Activated CD4-positive, alpha-beta T cell treated with anti-CD3 and anti-CD28 coated beads, Interleukin-2, amount 10 ng/mL, durations not matched to agents 24 days and 14 days (primary cell): ENCODE results near the gene NCR3LG1. TPM values are rescaled to one million over a fixed set of nuclear protein-coding genes. Genes with fewer than 3 reads are reported as not detected.
A peak's percentile ranks its signal among the peaks of the same experiment; 100 is the strongest.

ENCODE experiments used
- DNase-seq: peaks from one replicate; pipeline ENCODE4 v3.0.0; 2022
- H3K27ac Mint-ChIP-seq: one replicate; pipeline ENCODE4 v1.8.0; 2022; ENCODE audit warnings: mild to moderate bottlenecking, mixed read lengths
- H3K27me3 Mint-ChIP-seq: one replicate; pipeline ENCODE4 v1.8.0; 2022; ENCODE audit warnings: mixed read lengths
- H3K36me3 Mint-ChIP-seq: one replicate; pipeline ENCODE4 v1.8.0; 2022; ENCODE audit warnings: low read depth, mild to moderate bottlenecking, mixed read lengths
- H3K4me1 Mint-ChIP-seq: one replicate; pipeline ENCODE4 v1.8.0; 2021; ENCODE audit warnings: mixed read lengths
- H3K4me3 Mint-ChIP-seq: one replicate; pipeline ENCODE4 v1.8.0; 2022; ENCODE audit warnings: mild to moderate bottlenecking, moderate library complexity, mixed read lengths
- H3K9me3 Mint-ChIP-seq: one replicate; pipeline ENCODE4 v1.8.0; 2021; ENCODE audit warnings: mixed read lengths
- intact Hi-C: fragments of 100-400 bp; cut with micrococcal nuclease; formaldehyde crosslinking; loops from one replicate; pipeline ENCODE4 v1.15.1; 2023
- total RNA-seq: library from RNA; stranded (reverse); gene quantifications from 2 replicates; pipeline ENCODE4 v1.2.3, GENCODE V29; 2022

The NCR3LG1 gene
- total RNA-seq, 1 donor from 2014 or later: 4.5 TPM

- Mint-ChIP-seq H3K9me3 (no peaks in the 10 kb centered on the region), H3K4me3 (peak overlapping the region; percentile 46), H3K4me1 (peaks cover 6% of the 10 kb centered on the region), H3K27me3 (peaks cover 21% of the 10 kb centered on the region), H3K27ac (no peak overlapping the region), H3K36me3 (no peaks in the 10 kb centered on the region)
- DNase-seq: peak; percentile 52
- intact Hi-C loops: no loop called here
Observed at GRCh38 chr11:17391493-17392355, 40.1 kb downstream of the NCR3LG1 start.

GRCh38 chr11:17392872-17393271 lies 41.3 kb downstream of the NCR3LG1 start:
- Mint-ChIP-seq H3K4me1 (peaks cover 6% of the 10 kb centered on the region), H3K27me3 (peaks cover 16% of the 10 kb centered on the region)
- DNase-seq: no peak

GRCh38 chr11:17393472-17393871 lies 41.9 kb downstream of the NCR3LG1 start:
- Mint-ChIP-seq H3K4me3 (no peak overlapping the region), H3K27me3 (peaks cover 16% of the 10 kb centered on the region), H3K9me3 (no peaks in the 10 kb centered on the region), H3K4me1 (peaks cover 6% of the 10 kb centered on the region), H3K27ac (no peak overlapping the region), H3K36me3 (no peaks in the 10 kb centered on the region)
- DNase-seq: peak; percentile 51
- intact Hi-C loops: no loop called here

More at GRCh38 chr11:17392872-17393271, 41.3 kb downstream of the NCR3LG1 start:
- H3K4me3 Mint-ChIP-seq: no peak overlapping the region
- no peaks in the 10 kb centered on the region for H3K36me3 Mint-ChIP-seq
- intact Hi-C loops: no loop called here
- H3K9me3 Mint-ChIP-seq: no peaks in the 10 kb centered on the region
- no peak overlapping the region for H3K27ac Mint-ChIP-seq

- H3K27ac Mint-ChIP-seq: no peak overlapping the region
- intact Hi-C loops: no loop called here
- H3K9me3 Mint-ChIP-seq: no peaks in the 10 kb centered on the region
- no peak for DNase-seq
- H3K4me3 Mint-ChIP-seq: no peak overlapping the region
- peaks cover 19% of the 10 kb centered on the region for H3K27me3 Mint-ChIP-seq
- H3K4me1 Mint-ChIP-seq: peaks cover 3% of the 10 kb centered on the region
- no peaks in the 10 kb centered on the region for H3K36me3 Mint-ChIP-seq
Observed at GRCh38 chr11:17394743-17395390, 43.3 kb downstream of the NCR3LG1 start.

- no peak for DNase-seq
- H3K4me1 Mint-ChIP-seq: no peaks in the 10 kb centered on the region
- no peaks in the 10 kb centered on the region for H3K9me3 Mint-ChIP-seq
- no peak overlapping the region for H3K27ac Mint-ChIP-seq
- H3K36me3 Mint-ChIP-seq: no peaks in the 10 kb centered on the region
- intact Hi-C loops: no loop called here
- peaks cover 14% of the 10 kb centered on the region for H3K27me3 Mint-ChIP-seq
- no peak overlapping the region for H3K4me3 Mint-ChIP-seq
Observed at GRCh38 chr11:17395554-17395961, 44.0 kb downstream of the NCR3LG1 start.

- H3K27me3 Mint-ChIP-seq: peaks cover 14% of the 10 kb centered on the region
- H3K36me3 Mint-ChIP-seq: no peaks in the 10 kb centered on the region
- intact Hi-C loops: no loop called here
- H3K27ac Mint-ChIP-seq: no peak overlapping the region
- H3K4me3 Mint-ChIP-seq: no peak overlapping the region
- H3K9me3 Mint-ChIP-seq: no peaks in the 10 kb centered on the region
- no peaks in the 10 kb centered on the region for H3K4me1 Mint-ChIP-seq
- DNase-seq: peak; percentile 53
Observed at GRCh38 chr11:17395978-17396377, 44.4 kb downstream of the NCR3LG1 start.

- Mint-ChIP-seq H3K36me3 (no peaks in the 10 kb centered on the region), H3K27me3 (peaks cover 6% of the 10 kb centered on the region), H3K4me1 (no peaks in the 10 kb centered on the region), H3K27ac (no peak overlapping the region), H3K4me3 (no peak overlapping the region), H3K9me3 (no peaks in the 10 kb centered on the region)
- peak; percentile 52 for DNase-seq
- intact Hi-C loops: no loop called here
Observed at GRCh38 chr11:17396598-17397310, 45.2 kb downstream of the NCR3LG1 start.

GRCh38 chr11:17397311-17398002 lies 45.9 kb downstream of the NCR3LG1 start:
- H3K9me3 Mint-ChIP-seq: no peaks in the 10 kb centered on the region
- no peak for DNase-seq
- no peaks in the 10 kb centered on the region for H3K36me3 Mint-ChIP-seq
- no peaks in the 10 kb centered on the region for H3K4me1 Mint-ChIP-seq
- no peak overlapping the region for H3K27ac Mint-ChIP-seq
- no peak overlapping the region for H3K4me3 Mint-ChIP-seq
- intact Hi-C loops: no loop called here
- peaks cover 5% of the 10 kb centered on the region for H3K27me3 Mint-ChIP-seq

- Mint-ChIP-seq H3K27me3 (peaks cover 5% of the 10 kb centered on the region), H3K4me3 (no peak overlapping the region), H3K27ac (no peak overlapping the region), H3K4me1 (no peaks in the 10 kb centered on the region), H3K36me3 (no peaks in the 10 kb centered on the region), H3K9me3 (no peaks in the 10 kb centered on the region)
- intact Hi-C loops: no loop called here
- no peak for DNase-seq
Observed at GRCh38 chr11:17399236-17399635, 47.6 kb downstream of the NCR3LG1 start.

GRCh38 chr11:17400048-17400775 lies 48.6 kb downstream of the NCR3LG1 start:
- Mint-ChIP-seq H3K27ac (no peak overlapping the region), H3K27me3 (peaks cover 5% of the 10 kb centered on the region), H3K36me3 (no peaks in the 10 kb centered on the region), H3K9me3 (no peaks in the 10 kb centered on the region), H3K4me1 (no peaks in the 10 kb centered on the region), H3K4me3 (no peak overlapping the region)
- intact Hi-C loops: no loop called here
- no peak for DNase-seq

- Mint-ChIP-seq H3K4me1 (no peaks in the 10 kb centered on the region), H3K4me3 (no peak overlapping the region), H3K27me3 (peaks cover 5% of the 10 kb centered on the region), H3K9me3 (no peaks in the 10 kb centered on the region), H3K36me3 (no peaks in the 10 kb centered on the region), H3K27ac (no peak overlapping the region)
- DNase-seq: no peak
- intact Hi-C loops: no loop called here
Observed at GRCh38 chr11:17401316-17401715, 49.7 kb downstream of the NCR3LG1 start.

GRCh38 chr11:17401841-17402240 lies 50.2 kb downstream of the NCR3LG1 start:
- no peaks in the 10 kb centered on the region for H3K9me3 Mint-ChIP-seq
- no peaks in the 10 kb centered on the region for H3K36me3 Mint-ChIP-seq
- H3K4me3 Mint-ChIP-seq: no peak overlapping the region
- H3K4me1 Mint-ChIP-seq: no peaks in the 10 kb centered on the region
- DNase-seq: no peak
- H3K27ac Mint-ChIP-seq: no peak overlapping the region
- peaks cover 5% of the 10 kb centered on the region for H3K27me3 Mint-ChIP-seq
- intact Hi-C loops: no loop called here

- no peaks in the 10 kb centered on the region for H3K4me1 Mint-ChIP-seq
- no peaks in the 10 kb centered on the region for H3K9me3 Mint-ChIP-seq
- no peak for DNase-seq
- peaks cover 5% of the 10 kb centered on the region for H3K27me3 Mint-ChIP-seq
- no peaks in the 10 kb centered on the region for H3K36me3 Mint-ChIP-seq
- H3K4me3 Mint-ChIP-seq: no peak overlapping the region
- H3K27ac Mint-ChIP-seq: no peak overlapping the region
- intact Hi-C loops: no loop called here
Observed at GRCh38 chr11:17402486-17402885, 50.9 kb downstream of the NCR3LG1 start.
